ENCODE results near the gene SKI.

The SKI gene

GRCh38 chr1:2335721-2336455, 107.8 kb downstream of the SKI start:
- TF ChIP-seq CTCF (IDR thresholded peaks at IDR 0.05; ENCODE audit: borderline replicate concordance, insufficient read depth, low read depth, low read length): no peak

GRCh38 chr1:2336499-2336898, 108.4 kb downstream of the SKI start:
- H3K4me3 ChIP-seq (ENCODE audit: low read depth, low read length): no peak overlapping the region
- TF ChIP-seq CTCF (IDR thresholded peaks at IDR 0.05; ENCODE audit: borderline replicate concordance, insufficient read depth, low read depth, low read length): no peak

More at GRCh38 chr1:2335721-2336455, 107.8 kb downstream of the SKI start:
- H3K4me3 ChIP-seq (ENCODE audit: low read depth, low read length): no peak overlapping the region

GRCh38 chr1:2337081-2337480, 109.0 kb downstream of the SKI start:
- H3K4me3 ChIP-seq (ENCODE audit: low read depth, low read length): no peak overlapping the region
- TF ChIP-seq CTCF (IDR thresholded peaks at IDR 0.05; ENCODE audit: borderline replicate concordance, insufficient read depth, low read depth, low read length): no peak

GRCh38 chr1:2337501-2337900, 109.4 kb downstream of the SKI start:
- no peak for TF ChIP-seq CTCF (IDR thresholded peaks at IDR 0.05; ENCODE audit: borderline replicate concordance, insufficient read depth, low read depth, low read length)
- H3K4me3 ChIP-seq (ENCODE audit: low read depth, low read length): no peak overlapping the region

GRCh38 chr1:2339206-2340085, 111.3 kb downstream of the SKI start:
- no peak for TF ChIP-seq CTCF (IDR thresholded peaks at IDR 0.05; ENCODE audit: borderline replicate concordance, insufficient read depth, low read depth, low read length)
- H3K4me3 ChIP-seq (ENCODE audit: low read depth, low read length): no peak overlapping the region

GRCh38 chr1:2340086-2340917, 112.2 kb downstream of the SKI start:
- TF ChIP-seq CTCF (IDR thresholded peaks at IDR 0.05; ENCODE audit: borderline replicate concordance, insufficient read depth, low read depth, low read length): no peak

More at GRCh38 chr1:2340086-2340917, 112.2 kb downstream of the SKI start:
- H3K4me3 ChIP-seq (ENCODE audit: low read depth, low read length): no peak overlapping the region

All from GM12875 (cell line).